RWPE1 (cell line): ENCODE data around the gene WDR20.

Source experiments
- CTCF ChIA-PET: fragments of 350-600 bp; sonication (Branson Sonifier 250); formaldehyde crosslinking; extraction: SDS; loops from one replicate; lab custom pipeline; 2021; lab: Yijun Ruan, JAX
- POLR2A ChIA-PET: fragments of 400-600 bp; formaldehyde crosslinking; extraction: SDS; loops from one replicate; lab custom pipeline; 2020; ENCODE audit warnings: antibody characterized with exemption; ENCODE audit not compliant: low non-redundant PET; lab: Yijun Ruan, JAX
- DNase-seq: peaks from one replicate; pipeline ENCODE4 v3.0.0; 2012; ENCODE audit warnings: low spot score
- H3K27ac ChIP-seq: fragments of 450-650 bp; 2 replicates; pipeline ENCODE4 v1.5.1; 2017
- CTCF ChIP-seq: fragments of 450-650 bp; conservative IDR thresholded peaks from 2 replicates; pipeline ENCODE4 v1.5.1; 2017; ENCODE audit warnings: low read depth, mild to moderate bottlenecking

WDR20 gene

GRCh38 chr14:102205560-102205959 lies 65.9 kb downstream of the WDR20 start:
- CTCF ChIA-PET = no interaction called here

GRCh38 chr14:102206918-102207317 lies 67.2 kb downstream of the WDR20 start:
- H3K27ac ChIP-seq = no peak overlapping the region
- CTCF ChIA-PET = interaction anchor here (0.7 kb wide), 1 partner anchor 39 kb away, joined by 3 read pairs; no protein-coding TSS in a partner anchor
- POLR2A ChIA-PET = no interaction called here
- no peak for DNase-seq
- TF ChIP-seq CTCF = no peak

More at GRCh38 chr14:102205560-102205959, 65.9 kb downstream of the WDR20 start:
- POLR2A ChIA-PET = no interaction called here
- no peak for DNase-seq
- no peak overlapping the region for H3K27ac ChIP-seq
- no peak for TF ChIP-seq CTCF

GRCh38 chr14:102207831-102208365 lies 68.2 kb downstream of the WDR20 start:
- no peak for TF ChIP-seq CTCF
- DNase-seq = no peak
- ChIA-PET CTCF (no interaction called here), POLR2A (no interaction called here)
- H3K27ac ChIP-seq = no peak overlapping the region

GRCh38 chr14:102208741-102209140 lies 69.0 kb downstream of the WDR20 start:
- no peak for DNase-seq
- no peak overlapping the region for H3K27ac ChIP-seq
- POLR2A ChIA-PET = no interaction called here
- CTCF ChIA-PET = interaction anchor here (0.6 to 0.8 kb wide), 2 partner anchors 15 to 70 kb away, joined by 3 read pairs; no protein-coding TSS in a partner anchor
- TF ChIP-seq CTCF = no peak

- ChIA-PET POLR2A (no interaction called here), CTCF (interaction anchor here (0.6 to 0.8 kb wide), 3 partner anchors 15 to 89 kb away, joined by 3 read pairs; no protein-coding TSS in a partner anchor)
- H3K27ac ChIP-seq = peak overlapping the region; percentile 15; the same call in 1 of the 2 replicates
- TF ChIP-seq CTCF = no peak
- DNase-seq = peak; percentile 11
Observed at GRCh38 chr14:102209224-102209966, 69.7 kb downstream of the WDR20 start.

- ChIA-PET POLR2A (interaction anchor here (0.8 kb wide), 1 partner anchor 70 kb away, joined by 3 read pairs; no protein-coding TSS in a partner anchor), CTCF (no interaction called here)
- TF ChIP-seq CTCF = no peak
- DNase-seq = no peak
- no peak overlapping the region for H3K27ac ChIP-seq
Observed at GRCh38 chr14:102210421-102211042, 70.8 kb downstream of the WDR20 start.
